ENCODE results near the gene AQP10. TPM values are rescaled to one million over a fixed set of nuclear protein-coding genes. Genes with fewer than 3 reads are reported as not detected.

AQP10 gene
- total RNA-seq, 1 donor from 2014 or later = not detected

DNA sequence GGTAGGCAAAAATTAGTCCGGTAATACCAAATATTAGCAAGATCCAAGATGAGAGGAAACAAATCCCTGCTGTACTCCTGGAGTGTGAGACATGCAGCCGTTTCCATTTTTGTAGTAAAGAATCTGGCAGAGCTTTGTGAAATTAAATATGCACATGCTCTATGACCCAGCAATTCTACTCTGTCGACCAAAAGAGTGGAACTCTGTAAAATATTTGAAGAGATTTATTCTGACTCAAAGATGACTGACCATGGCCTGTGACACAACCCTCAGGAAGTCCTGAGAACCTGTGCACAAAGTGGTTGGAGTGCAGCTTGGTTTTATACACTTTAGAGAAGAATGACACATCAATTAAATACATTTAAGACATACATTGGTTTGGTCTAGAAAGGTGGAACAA, 32.2 kb upstream of the AQP10 start:
- intact Hi-C loops (cut with DNase I) = no loop called here
- no peaks in the 10 kb centered on the region for H3K4me1 ChIP-seq
- no peaks in the 10 kb centered on the region for H3K36me3 ChIP-seq
- TF ChIP-seq, protein P1, sequence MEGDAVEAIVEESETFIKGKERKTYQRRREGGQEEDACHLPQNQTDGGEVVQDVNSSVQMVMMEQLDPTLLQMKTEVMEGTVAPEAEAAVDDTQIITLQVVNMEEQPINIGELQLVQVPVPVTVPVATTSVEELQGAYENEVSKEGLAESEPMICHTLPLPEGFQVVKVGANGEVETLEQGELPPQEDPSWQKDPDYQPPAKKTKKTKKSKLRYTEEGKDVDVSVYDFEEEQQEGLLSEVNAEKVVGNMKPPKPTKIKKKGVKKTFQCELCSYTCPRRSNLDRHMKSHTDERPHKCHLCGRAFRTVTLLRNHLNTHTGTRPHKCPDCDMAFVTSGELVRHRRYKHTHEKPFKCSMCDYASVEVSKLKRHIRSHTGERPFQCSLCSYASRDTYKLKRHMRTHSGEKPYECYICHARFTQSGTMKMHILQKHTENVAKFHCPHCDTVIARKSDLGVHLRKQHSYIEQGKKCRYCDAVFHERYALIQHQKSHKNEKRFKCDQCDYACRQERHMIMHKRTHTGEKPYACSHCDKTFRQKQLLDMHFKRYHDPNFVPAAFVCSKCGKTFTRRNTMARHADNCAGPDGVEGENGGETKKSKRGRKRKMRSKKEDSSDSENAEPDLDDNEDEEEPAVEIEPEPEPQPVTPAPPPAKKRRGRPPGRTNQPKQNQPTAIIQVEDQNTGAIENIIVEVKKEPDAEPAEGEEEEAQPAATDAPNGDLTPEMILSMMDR (IDR thresholded peaks at IDR 0.05) = no peak
- H3K27ac ChIP-seq = no peak overlapping the region
- H3K27me3 ChIP-seq = no peaks in the 10 kb centered on the region
- DNase-seq (ENCODE audit: low spot score in 2 of 2) = no peak
- H3K9me3 ChIP-seq = no peaks in the 10 kb centered on the region
- no peak overlapping the region for H3K4me3 ChIP-seq

DNA sequence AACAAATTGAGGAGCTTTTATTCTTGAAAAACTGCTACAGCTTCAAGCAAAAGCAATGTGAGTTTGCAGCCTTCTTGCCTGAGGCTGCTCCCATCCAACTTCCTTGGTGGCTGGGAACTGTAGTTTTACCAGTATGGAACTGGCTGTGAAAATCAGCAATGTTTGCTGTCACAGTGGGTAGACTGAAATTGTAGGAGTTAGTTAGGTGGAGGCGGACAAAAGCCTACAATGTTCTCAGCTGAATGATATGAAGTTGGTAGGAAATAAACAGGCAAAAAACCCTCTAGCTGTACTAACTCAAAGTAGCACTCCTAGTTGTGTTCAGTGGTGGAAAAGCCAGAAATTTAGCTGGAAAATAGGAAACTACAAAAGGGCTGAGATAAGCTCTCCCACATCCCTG, 30.0 kb upstream of the AQP10 start:
- Histone ChIP-seq H3K4me3 (no peak overlapping the region), H3K4me1 (no peaks in the 10 kb centered on the region), H3K9me3 (peaks cover 12 to 17% of the 10 kb centered on the region in 2 donors), H3K27me3 (no peaks in the 10 kb centered on the region), H3K36me3 (no peaks in the 10 kb centered on the region), H3K27ac (no peak overlapping the region)
- TF ChIP-seq, protein P1 (IDR thresholded peaks at IDR 0.05) = no peak
- intact Hi-C loops (cut with DNase I) = no loop called here
- no peak for DNase-seq (ENCODE audit: low spot score in 2 of 2)

DNA sequence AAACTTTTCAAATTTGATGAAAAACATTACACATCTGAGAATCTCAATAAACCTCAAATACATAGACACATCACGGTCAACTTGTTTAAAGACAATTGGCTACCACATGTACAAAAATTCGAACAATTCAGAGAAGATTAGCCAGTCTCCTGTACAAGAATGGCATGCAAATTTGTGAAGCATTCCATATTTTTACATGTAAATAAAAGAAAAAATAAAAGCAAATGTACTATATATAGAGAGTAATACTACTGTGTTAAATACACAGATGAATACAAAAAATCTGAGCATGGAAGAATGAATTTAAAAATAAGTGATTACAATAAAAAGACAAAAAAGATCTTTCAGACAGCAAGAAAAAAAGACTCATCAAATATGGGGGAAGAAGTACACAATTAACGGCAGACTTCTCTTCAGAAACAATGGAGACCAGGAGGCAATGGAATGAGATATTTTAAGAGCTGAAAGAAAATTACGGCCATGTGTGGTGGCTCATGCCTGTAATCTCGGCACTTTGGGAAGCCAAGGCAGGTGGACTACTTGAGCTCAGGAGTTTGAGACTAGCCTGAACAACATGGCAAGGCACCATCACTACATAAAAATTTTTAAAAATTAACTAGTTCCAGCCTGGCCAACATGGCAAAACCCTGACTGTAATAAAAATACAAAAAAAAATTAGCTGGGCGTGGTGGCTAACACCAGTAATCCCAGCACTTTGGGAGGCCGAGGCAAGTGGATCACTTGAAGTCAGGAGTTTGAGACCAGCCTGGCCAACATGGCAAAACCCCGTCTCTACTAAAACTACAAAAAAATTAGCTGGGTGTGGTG, 25.3 kb upstream of the AQP10 start:
- Histone ChIP-seq H3K36me3 (no peaks in the 10 kb centered on the region), H3K9me3 (peaks cover 16 to 26% of the 10 kb centered on the region in 2 donors), H3K4me1 (no peaks in the 10 kb centered on the region), H3K4me3 (no peak overlapping the region), H3K27ac (no peak overlapping the region), H3K27me3 (no peaks in the 10 kb centered on the region)
- TF ChIP-seq, protein P1 (IDR thresholded peaks at IDR 0.05) = no peak
- DNase-seq (ENCODE audit: low spot score in 2 of 2) = no peak
- intact Hi-C loops (cut with DNase I) = no loop called here

DNA sequence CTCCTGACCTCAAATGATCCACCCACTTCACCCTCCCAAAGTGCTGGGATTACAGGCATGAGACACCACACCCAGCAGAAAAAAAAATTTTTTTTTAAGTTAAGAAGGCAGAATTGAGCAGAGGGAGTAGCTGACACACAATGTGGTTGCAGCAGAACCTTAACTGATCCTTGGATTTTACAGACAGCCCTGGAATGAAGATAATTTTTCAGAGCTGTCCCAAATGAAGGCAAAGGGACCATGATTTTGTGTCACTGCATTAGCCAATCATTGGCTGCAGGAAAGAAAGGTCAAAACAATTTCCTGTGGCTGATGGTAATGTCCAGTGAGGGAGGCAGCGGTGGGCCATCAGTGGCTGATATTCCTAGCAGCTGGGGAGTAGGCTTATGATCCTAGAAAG, 19.3 kb upstream of the AQP10 start:
- Histone ChIP-seq H3K9me3 (peaks cover 0 to 3% of the 10 kb centered on the region in 2 donors), H3K27me3 (no peaks in the 10 kb centered on the region), H3K4me3 (no peak overlapping the region), H3K27ac (no peak overlapping the region), H3K36me3 (no peaks in the 10 kb centered on the region), H3K4me1 (no peaks in the 10 kb centered on the region)
- TF ChIP-seq, protein P1 (IDR thresholded peaks at IDR 0.05) = no peak
- intact Hi-C loops (cut with DNase I) = no loop called here
- DNase-seq (ENCODE audit: low spot score in 2 of 2) = no peak

DNA sequence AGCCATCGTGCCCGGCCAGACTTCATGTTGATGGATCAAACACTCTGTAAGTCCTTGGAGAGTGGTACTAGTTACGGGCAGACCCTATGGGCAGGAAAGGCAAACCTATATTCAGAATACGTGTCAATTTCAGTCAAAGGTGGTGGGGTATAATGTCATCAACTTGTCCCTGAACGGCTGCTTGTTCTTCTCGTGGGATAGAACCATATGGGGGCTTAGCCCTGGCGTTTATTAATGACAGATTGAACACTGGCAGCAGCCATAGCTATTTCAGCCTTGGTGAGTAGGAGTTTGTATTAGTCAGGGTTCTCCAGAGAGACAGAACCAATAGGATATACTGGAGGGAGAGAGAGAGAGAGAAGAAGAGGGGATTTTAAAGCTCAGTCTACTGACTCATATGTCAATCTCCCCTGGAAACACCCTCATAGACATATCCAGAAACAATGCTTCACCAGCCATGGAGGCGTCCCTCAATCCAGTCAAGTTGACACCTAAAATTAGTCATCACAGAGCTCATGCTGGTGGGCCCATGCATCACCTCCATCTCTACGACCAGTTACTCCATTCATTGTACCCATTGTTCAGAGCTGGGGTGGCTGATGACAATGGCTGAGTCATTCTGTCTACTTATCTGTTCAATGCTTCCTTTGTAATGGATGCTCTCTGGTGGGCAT, 16.1 kb upstream of the AQP10 start:
- Histone ChIP-seq H3K4me3 (no peak overlapping the region), H3K27me3 (no peaks in the 10 kb centered on the region), H3K36me3 (no peaks in the 10 kb centered on the region), H3K27ac (no peak overlapping the region), H3K9me3 (no peaks in the 10 kb centered on the region), H3K4me1 (no peaks in the 10 kb centered on the region)
- DNase-seq (ENCODE audit: low spot score in 2 of 2) = no peak
- intact Hi-C loops (cut with DNase I) = no loop called here
- TF ChIP-seq, protein P1 (IDR thresholded peaks at IDR 0.05) = no peak
